Left lobe of liver (tissue), 2 donors: Measurements from ENCODE around the gene TM7SF2. TPM values are rescaled to one million over a fixed set of nuclear protein-coding genes. Genes with fewer than 3 reads are reported as not detected.

ENCODE experiments used
- ATAC-seq: fragments of 200-7000 bp; cut with Tn5 transposase; one replicate; pipeline ENCODE4 v1.9.1; 2020; ENCODE audit warnings: mild to moderate bottlenecking, moderate library complexity
- DNase-seq: peaks from one replicate; pipeline ENCODE4 v3.0.0-alpha.2; 2020; ENCODE audit warnings: low spot score
- total RNA-seq: library from RNA; stranded (reverse); gene quantifications from one replicate; pipeline ENCODE4 v1.2.1, GENCODE V29; 2021
- donor health status: DM: no; HTN: no; CAD: no; lungs with moderate emphysema.
- donor health status: DM: no; HTN: yes; CAD: no.

TM7SF2 gene
- total RNA-seq = 97.6 TPM

DNA sequence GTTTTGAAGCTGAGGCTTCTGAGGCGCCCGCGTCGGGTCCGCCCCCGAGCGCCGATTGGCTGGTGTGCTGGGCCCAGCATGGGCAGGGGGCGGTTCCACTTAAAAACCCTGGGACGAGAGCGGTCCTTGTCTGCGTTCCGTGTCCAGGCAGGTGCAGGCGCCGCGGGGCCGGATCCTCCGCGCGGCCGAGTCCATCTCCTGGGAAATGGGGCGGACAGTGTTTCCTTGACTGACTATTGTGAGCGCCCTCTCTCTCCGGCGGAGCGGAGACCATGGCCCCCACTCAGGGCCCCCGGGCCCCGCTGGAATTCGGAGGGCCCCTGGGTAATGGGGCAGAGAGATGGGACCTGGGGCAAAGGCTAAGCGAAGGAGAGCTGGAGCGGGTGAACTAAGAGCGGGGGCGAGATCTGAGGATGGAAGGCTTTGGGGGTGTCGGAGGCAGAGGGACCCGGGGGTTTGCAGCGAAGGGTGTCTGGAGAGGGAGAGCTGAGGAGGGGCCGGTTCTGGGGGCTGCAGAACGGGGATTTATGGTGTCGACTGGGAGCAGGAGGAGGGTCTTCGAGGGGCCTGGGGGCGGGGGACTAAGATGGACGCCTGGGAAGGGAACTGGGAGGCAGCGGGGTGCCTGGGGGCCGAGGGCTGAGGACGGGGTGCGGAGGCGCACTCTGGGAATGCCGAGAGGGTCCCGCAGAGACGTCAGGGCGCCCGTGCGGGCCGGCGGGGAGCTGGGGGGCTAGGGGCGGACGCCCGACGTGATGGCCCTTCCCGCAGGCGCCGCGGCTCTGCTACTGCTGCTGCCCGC, at the start of gene TM7SF2:
TSS of gene TM7SF2 (plus strand) at position 129 of the 802 bp plus-strand sequence. CDS start at position 273, 144 bp downstream.
- peak; percentile 97 for DNase-seq
- peak; percentile 78 for ATAC-seq

DNA sequence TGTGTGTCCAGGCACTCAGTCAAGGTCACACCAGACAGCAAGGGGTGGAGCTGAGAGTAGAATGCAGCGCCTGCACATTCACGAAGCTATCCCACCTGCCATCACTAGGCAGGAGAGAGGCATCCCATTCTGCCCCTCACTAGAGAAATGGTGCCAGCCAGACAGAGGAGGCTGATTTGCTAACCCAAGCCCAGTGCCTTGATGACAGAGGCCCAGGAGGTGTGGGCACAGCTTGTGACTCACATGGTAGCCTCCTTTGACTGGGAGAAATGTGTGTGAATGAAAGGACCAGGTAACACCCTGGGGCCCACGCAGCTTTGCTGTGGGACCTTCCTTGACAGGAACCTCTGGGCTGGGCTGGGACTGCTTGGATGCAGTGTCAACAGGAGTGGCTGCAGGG, 48.1 kb upstream of the TM7SF2 start:
- no peak for DNase-seq

DNA sequence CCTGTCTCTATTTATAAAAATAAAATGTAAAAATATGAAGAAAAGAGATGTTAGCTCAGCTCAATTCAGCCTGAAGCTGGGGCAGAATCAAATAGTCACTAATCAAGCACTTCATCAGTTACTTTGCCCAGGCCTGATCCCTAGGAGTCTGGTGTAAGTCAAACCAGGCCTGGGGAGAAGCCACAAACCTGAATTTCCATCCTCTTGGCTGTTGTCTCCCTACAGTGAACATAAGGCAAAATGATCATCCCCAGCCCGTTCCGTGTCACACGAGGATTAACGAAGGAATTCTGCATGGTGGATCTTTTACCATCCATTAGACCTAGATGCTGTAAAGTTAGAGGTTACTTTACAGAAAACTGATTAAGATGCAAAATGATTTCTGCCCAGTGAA, 46.8 kb upstream of the TM7SF2 start:
- DNase-seq = no peak
- ATAC-seq = no peak

More for the DNA sequence above, 48.1 kb upstream of the TM7SF2 start:
- ATAC-seq = no peak

DNA sequence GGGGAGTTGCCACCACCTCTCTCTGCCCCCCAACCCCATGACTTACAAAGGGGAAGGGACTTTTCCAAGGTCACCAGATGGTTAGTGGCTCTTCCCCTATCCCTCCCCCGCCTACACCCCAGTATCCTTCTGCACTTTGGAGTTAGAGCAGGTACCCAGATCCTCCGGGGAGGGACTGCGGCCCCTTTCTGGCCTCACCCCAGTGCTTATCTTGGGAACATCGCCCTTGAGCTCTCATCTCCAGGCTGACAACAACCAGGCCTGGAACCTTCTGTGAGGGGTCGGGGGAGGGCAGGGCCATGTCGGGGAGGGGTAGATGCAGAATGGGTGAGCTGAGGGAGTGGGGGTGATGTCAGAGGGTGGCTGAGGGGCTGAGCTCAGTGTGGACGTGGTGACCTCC, 45.8 kb upstream of the TM7SF2 start:
- DNase-seq (no peak), ATAC-seq (no peak)

DNA sequence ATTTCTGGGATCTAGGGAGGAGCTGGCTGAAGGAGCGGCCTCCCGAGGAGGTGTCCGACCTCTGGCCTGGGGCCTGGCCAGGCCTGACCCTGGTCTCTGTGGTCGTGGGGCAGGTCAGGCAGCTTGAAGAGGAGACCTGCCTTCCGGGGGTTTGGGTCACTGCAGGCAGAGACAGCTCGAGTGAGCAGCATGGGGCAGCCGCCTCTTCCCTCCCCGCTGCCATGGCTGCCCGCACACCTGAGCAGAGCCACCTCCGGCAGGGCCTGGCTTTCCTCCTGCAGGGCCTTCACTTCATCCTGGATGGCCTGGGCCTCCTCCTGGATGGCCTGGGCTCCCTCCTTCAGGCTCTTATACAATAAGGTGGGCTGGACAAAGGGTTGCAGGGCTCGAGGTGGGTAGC, 45.4 kb upstream of the TM7SF2 start:
- no peak for DNase-seq
- no peak for ATAC-seq

DNA sequence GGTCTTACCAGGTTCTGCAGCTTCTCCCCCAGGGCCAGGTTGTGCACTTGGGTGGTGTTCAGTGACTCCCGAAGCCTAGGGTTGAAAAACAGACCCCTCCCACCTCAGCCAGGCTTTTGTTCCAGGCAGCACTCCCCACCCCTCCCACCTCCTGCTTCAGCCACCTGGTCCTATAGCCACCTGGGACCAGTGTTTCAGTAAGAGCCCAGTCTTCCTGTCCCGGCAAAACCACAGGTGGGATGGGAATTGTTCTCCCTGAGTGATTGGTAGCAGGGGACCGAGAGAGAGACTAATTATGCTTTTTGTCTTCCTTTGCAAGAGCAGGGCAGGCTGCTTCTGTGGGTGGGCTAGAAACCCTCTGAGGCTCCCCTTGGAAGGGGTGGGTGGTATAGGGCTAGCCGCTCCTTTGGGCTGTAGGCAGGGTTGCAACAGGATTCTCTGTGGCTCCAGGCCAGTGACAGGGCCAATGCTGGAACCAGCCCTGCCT, 44.8 kb upstream of the TM7SF2 start:
- DNase-seq (no peak), ATAC-seq (no peak)

DNA sequence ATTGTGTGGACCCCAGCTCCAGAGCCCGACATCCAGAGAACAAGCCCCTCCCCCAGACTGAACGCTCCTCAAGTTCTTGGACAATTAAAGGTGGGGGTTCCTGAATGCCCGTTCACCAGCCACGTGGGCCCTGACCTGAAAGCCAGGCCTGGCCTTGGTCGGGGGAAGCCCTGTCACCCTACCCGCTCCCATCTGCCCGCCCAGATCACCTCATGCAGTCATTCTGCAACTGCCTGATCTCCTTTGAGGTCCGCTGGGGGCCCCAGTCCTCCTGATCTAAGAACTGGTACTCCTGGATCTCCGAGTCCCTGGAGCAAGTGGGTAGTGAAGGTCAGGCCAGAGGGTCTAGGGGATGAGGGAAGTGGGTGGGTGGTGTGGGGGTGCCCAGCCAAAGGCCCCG, 44.2 kb upstream of the TM7SF2 start:
- no peak for ATAC-seq

DNA sequence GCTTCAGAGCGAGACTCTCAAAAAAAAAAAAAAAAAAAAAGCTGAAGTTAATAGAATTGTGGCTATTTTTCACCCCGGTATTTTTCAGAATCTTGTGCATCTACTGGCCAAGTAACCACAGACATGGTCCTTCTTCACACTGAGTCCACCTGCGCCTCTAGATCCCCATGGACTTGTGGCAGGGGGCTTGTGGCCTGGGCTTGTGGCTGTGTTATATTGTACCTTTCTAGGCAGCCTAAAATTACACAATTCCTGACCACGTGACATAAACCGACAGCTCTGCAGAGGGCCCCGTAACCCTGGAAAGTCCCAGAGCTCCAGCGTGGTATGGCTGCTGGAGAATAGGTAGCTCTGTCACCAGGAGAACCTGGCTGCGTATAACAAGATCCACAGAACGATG, 42.5 kb upstream of the TM7SF2 start:
- DNase-seq = no peak
- ATAC-seq = no peak

More for the DNA sequence above, 44.2 kb upstream of the TM7SF2 start:
- DNase-seq = no peak

DNA sequence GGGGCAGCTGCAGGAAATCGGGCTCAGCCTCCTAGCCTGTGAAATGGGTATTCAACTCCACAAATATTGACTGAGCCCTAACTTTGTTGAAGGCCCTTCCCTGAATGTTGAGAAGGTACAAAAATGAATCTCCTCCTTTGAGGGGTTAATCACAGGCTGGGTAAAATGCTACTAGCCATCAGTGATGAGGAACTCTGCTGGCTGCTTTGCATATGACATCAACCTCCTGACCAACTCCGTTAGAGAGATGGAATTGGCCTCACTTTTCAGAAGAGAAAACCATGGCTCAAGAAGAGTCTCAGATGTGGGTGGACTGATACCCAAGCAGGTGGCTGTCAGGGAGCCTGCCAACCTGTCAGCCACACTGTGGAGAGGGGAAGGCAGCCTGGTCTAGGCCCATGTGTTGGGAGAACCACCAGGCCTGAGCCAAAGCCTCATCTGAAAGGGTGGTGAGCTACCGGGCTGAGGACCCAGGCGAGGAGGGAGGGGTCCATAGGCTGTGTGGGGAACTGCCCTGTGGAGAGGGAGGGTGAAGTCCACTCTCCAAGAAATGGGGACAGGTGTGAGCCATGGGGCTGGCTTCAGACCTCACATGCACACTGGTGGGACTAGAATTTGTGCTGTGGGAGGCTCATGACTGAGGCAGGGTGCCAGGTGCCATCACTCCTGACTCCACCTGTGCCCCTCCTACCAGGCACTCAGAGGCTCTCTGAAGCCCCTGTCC, 39.6 kb upstream of the TM7SF2 start:
- DNase-seq (no peak), ATAC-seq (no peak)

DNA sequence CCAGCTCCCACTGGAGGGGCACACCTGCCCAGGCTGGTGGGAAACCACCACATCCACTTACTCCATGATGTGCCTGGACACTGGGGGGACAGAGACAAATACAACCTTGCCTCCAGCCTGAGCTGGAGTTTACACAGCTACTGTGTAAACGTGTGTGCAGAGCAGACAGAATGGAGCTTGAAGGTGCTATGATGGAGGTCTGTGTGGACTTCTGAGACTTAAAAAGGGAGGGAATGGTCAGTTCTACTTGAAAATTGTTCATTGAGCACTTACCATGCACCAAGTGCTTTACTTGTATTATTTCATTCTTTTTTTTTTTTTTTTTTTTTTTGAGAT, 39.1 kb upstream of the TM7SF2 start:
- no peak for ATAC-seq

DNA sequence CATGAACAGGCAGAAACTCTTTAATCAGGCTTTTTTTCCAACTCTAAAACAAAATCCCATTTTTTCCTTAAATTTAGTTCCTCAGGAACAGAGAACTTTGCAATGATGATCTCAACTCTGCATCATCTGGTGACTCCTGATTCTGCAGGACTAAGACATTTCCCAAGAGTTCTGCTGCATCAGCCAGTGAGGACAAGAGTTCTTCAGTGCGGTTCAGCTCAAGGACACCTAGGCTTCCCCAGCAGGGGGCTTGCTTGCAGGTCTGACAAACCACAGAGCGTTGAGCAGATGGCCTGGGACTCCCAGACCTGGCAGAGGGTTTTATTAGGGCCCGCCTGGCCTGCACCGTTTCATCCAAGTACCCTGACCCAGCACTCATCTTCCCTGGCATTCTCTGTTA, 34.2 kb upstream of the TM7SF2 start:
- no peak for ATAC-seq
- DNase-seq = no peak

More for the DNA sequence above, 39.1 kb upstream of the TM7SF2 start:
- DNase-seq = no peak

DNA sequence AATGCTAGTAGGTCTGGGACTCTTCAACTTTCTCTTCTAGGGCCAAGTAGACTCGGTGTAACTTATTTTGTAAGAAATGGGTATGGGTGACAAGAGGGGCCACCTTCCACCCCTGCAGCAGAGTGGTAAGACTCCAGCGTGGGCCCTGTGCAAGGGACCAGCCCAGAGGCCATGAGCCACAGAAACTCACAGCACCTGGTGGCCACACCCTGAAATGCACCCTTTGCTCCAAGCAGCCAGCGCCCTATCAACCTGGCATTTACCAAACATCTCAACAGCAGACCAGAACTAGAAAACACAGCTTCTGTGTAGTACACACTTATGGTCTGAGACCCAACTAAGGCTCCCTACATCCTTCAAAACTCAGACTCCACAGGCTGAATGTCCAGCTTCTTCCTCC, 33.5 kb upstream of the TM7SF2 start:
- ATAC-seq (peak; percentile 97), DNase-seq (peak; percentile 67)

DNA sequence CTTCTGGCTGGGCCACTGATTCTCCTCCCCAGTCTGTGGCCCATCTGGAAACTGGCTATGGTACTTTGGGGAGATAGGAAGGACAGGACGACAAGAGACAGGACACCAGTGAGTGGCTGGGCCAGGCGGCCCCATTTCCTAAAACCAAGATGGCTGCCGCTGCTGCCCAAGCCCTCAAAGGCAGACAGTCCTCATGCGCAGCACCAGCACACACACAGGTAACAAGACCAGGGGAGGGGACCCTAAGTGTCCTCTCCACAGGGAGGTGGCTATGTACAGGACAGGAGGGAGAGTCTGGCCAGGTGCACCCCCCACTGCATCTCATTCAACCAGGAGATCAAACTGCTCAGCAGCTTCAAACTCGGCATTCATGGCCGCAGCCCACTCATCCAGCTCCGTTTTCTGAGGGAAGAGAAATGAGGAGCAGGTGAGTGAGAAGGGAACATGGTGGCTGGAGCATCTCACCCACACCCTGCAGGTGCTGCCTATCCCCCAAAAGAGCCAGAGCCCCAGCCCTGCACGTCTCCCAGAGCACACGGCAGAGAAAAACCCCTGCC, 32.8 kb upstream of the TM7SF2 start:
- ATAC-seq (no peak), DNase-seq (no peak)

DNA sequence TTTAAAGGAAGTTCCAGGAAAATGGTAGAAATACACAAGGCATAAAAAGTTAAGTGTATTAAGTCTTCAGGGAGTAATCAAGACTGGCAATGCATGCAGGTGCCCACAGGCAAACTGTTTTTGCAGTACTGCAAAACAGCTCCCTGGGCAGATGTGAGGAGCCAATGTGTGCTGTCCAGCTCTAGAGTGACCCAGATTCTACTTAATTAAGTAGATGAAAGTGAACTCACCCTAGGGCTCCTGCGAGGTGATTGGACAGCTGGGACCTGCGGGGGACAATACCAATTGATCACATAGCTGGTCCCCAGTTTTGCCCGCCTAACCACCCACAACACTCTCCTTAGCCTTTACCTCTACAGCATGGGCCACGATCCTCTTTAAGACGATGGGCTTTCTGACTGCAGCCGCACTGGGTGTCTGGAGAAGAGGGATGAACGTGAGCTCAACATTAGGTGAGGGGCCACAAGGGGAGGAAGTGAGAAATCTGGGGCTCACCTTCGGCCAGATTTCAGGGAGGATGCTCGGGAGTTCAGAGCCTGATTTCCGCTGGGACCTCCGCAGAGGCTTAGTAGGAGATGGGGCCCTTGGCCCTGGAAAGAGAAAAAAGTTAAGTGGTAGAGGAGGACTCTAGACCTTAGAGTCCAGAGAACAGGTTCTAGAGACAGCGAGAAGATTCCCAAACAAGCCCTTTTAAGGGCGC, 28.4 kb upstream of the TM7SF2 start:
- no peak for DNase-seq
- ATAC-seq = no peak

DNA sequence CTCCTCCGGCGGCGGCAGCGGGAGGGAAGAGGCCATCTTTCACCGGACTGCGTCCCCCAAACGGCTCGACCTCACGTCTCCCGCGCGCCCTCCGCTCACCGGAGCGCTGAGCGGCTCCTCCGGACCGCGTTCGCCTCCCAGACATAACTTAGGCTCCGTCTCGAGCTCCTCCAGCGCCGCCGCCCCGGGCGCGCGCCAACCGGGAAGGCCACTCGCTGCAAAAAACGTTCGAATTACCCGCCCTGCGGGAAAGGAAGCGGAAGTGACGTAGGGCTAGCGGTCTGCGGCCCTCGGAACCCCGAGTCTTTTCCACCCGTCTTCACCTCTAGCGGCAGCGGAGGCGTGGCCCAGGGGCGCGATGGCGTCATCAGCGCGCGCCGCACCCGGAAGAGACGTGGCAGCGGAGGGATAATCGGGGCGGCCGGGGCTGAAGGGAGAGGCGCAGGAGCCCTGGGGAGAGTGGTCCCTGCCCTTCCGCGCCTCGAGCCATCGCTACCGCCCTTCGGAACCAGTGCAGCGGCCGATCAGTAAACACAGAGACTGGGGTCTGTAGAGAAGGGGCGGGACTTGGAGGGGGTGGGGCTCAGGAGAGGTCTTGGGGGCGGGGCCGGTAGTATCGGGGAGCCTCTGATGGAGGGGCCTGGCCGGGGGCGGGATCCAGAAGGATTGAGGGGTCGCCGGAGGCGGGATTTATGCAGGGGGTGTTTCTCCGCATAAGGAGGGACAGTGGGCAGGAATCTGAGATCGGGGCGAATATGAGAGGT, 27.7 kb upstream of the TM7SF2 start, which contains the start of the genes CDCA5 and ZFPL1:
TSS of gene CDCA5 (minus strand) at position 207 of the 764 bp plus-strand sequence. CDS start at position 145, 62 bp downstream.
TSS of gene ZFPL1 (plus strand) at position 389 of the 764 bp plus-strand sequence. CDS start 477 bp downstream, outside the sequence.
- peak; percentile 97 for DNase-seq
- ATAC-seq = peak; percentile 94

DNA sequence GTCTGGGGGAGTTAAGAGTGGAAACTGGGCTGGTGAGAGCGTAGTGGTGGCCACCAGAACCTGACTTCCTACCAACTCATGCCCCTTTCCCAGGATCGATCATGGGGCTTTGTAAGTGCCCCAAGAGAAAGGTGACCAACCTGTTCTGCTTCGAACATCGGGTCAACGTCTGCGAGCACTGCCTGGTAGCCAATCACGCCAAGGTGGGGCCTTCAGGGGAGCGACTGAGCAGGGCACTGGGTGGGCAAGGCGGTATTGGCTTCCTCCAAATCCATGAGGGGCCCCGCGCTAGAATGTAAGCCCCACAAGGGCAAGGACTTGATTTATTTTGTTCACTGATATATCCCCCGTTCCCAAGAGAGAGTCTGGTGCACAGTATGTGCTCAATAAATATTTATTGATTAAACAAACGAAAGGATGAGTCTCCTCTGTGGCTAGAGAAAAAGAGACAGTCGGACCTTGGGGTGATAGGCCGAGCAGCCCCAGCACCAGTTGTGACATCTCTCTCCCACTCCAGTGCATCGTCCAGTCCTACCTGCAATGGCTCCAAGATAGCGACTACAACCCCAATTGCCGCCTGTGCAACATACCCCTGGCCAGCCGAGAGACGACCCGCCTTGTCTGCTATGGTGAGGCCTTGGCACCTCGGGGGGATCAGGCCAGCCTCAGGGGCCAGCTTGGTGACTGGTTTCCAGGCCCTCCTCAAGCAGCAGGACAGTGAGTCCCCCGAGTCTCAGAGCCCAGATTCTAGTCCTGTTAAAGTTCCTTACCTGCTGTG, 26.9 kb upstream of the TM7SF2 start:
- DNase-seq = no peak
- no peak for ATAC-seq

DNA sequence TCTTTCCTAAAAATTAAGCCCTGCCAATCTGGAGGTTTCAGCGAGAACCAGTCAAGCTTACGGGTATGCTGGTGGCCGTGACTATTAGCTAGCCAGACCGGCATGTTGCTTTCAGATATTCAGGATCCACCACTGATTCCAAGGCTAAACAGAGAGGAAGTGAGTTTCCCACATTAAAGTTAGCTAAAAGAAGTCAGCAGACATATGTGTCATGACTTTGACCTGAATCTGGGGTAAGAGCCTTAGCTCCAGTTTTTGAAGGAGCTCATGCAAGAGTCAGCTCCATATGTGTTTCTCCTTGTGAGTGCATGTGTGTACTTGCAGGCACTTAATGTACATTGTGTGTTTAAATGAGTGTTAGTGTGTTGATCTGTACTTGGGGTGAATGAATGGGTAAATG, 26.2 kb upstream of the TM7SF2 start:
- DNase-seq (no peak), ATAC-seq (no peak)

DNA sequence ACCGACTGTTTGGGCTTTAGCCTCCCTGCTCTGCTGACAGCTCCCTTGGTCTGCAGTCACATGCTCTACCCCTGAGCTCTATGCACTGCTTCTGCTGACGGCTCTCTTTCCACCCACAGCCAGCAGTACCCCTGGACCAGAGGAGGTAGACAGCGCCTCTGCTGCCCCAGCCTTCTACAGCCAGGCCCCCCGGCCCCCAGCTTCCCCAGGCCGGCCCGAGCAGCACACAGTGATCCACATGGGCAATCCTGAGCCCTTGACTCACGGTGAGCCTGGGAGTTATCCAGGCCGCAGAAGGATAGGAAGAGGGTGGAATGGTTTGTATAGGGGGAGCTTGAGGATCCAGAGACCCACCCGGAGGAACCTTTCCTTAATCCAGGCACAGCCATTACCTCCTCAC, 24.9 kb upstream of the TM7SF2 start:
- DNase-seq (no peak), ATAC-seq (no peak)

DNA sequence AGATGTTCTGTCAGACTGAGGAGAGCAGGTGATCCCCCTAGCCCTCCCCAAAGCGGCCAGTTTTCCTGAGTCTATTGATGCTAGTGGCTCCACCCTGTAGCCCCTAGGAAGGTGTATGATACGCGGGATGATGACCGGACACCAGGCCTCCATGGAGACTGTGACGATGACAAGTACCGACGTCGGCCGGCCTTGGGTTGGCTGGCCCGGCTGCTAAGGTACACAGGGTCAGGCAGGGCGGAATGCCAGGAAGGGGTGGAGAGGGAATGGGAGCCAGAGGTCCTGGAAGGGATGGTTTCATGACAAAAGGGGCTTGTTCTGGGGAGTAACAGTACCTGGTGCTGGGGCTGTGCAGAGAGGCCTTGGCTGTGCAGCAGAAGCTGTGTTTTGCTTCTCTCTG, 24.5 kb upstream of the TM7SF2 start:
- ATAC-seq (no peak), DNase-seq (no peak)

DNA sequence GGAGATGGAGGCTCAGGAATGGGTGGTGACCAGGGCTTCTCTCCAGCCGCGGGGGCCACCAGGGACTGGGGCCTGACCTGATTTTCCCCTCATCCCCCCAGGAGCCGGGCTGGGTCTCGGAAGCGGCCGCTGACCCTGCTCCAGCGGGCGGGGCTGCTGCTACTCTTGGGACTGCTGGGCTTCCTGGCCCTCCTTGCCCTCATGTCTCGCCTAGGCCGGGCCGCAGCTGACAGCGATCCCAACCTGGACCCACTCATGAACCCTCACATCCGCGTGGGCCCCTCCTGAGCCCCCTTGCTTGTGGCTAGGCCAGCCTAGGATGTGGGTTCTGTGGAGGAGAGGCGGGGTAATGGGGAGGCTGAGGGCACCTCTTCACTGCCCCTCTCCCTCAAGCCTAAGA, 23.8 kb upstream of the TM7SF2 start:
- no peak for DNase-seq
- no peak for ATAC-seq
